ENCODE data around the gene UVSSA. TPM values are rescaled to one million over a fixed set of nuclear protein-coding genes. Genes with fewer than 3 reads are reported as not detected.

UVSSA gene
- total and polyA plus RNA-seq, 9 of the 15 experiments (the other 6 are each of a cell fraction or from before 2014, with no cell fraction given): 0.21 to 14.6 (median 3.3) TPM

GRCh38 chr4:1410491-1411325 is 63.7 kb downstream of the UVSSA start (continued):
- TF ChIP-seq MNT (conservative IDR thresholded peaks at IDR 0.05) (peak; percentile 97 to 99), POLR2G (IDR thresholded peaks at IDR 0.05; ENCODE audit: low read depth, low read length) (no peak), CREM (IDR thresholded peaks at IDR 0.05; ENCODE audit: low read depth) (peak; percentile 83), KLF13 (tag; IDR thresholded peaks at IDR 0.05; ENCODE audit: borderline replicate concordance, low read depth) (peak; percentile 76; the same call in 1 of the 2 replicates), ZBTB9 (CRISPR knock-in tag; IDR thresholded peaks at IDR 0.05) (peak; percentile 89; the same call in 1 of the 2 replicates), MED1 (CRISPR knock-in tag; IDR thresholded peaks at IDR 0.05; ENCODE audit: borderline replicate concordance) (peak; percentile 100), XRCC4 (IDR thresholded peaks at IDR 0.05; ENCODE audit: extremely low read depth, insufficient read depth, insufficient read length) (no peak), RNF2 (IDR thresholded peaks at IDR 0.05) (no peak), MYC (IDR thresholded peaks at IDR 0.05; ENCODE audit: low read depth, low read length) (peak; percentile 56; the same call in 1 of the 2 replicates), MYC (CRISPR knock-in tag; IDR thresholded peaks at IDR 0.05; ENCODE audit: borderline replicate concordance, low read depth) (peak; percentile 40; the same call in 1 of the 2 replicates), RNF219 (CRISPR knock-in tag; IDR thresholded peaks at IDR 0.05) (no peak), YY1 (IDR thresholded peaks at IDR 0.05; ENCODE audit: borderline replicate concordance in 1 of 3, control insufficient read depth in 1 of 3, extremely low read depth in 1 of 3, insufficient read depth in 3 of 3, insufficient read length in 1 of 3, insufficient replicate concordance in 2 of 3, low read depth in 1 of 3, low read length in 2 of 3) (peak in 2 of 3 experiments; percentile 36 to 48), SETDB1 (IDR thresholded peaks at IDR 0.05; ENCODE audit: low read length) (no peak), YBX1 (IDR thresholded peaks at IDR 0.05) (no peak), ZNF263 (CRISPR knock-in tag; IDR thresholded peaks at IDR 0.05; ENCODE audit: borderline replicate concordance) (peak; percentile 97), STAG1 (CRISPR knock-in tag; IDR thresholded peaks at IDR 0.05; ENCODE audit: borderline replicate concordance) (peak; percentile 100), MAZ (CRISPR knock-in tag; conservative IDR thresholded peaks at IDR 0.05 in 1 of 2, IDR thresholded peaks at IDR 0.05 in 1 of 2) (peak; percentile 84 to 100), BMI1 (IDR thresholded peaks at IDR 0.05; ENCODE audit: low read length) (no peak)
- TF ChIP-seq, protein P1, sequence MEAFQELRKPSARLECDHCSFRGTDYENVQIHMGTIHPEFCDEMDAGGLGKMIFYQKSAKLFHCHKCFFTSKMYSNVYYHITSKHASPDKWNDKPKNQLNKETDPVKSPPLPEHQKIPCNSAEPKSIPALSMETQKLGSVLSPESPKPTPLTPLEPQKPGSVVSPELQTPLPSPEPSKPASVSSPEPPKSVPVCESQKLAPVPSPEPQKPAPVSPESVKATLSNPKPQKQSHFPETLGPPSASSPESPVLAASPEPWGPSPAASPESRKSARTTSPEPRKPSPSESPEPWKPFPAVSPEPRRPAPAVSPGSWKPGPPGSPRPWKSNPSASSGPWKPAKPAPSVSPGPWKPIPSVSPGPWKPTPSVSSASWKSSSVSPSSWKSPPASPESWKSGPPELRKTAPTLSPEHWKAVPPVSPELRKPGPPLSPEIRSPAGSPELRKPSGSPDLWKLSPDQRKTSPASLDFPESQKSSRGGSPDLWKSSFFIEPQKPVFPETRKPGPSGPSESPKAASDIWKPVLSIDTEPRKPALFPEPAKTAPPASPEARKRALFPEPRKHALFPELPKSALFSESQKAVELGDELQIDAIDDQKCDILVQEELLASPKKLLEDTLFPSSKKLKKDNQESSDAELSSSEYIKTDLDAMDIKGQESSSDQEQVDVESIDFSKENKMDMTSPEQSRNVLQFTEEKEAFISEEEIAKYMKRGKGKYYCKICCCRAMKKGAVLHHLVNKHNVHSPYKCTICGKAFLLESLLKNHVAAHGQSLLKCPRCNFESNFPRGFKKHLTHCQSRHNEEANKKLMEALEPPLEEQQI (IDR thresholded peaks at IDR 0.05): peak; percentile 99

Data from K562 (cell line).